Stomach (tissue), 4 donors: Measurements from ENCODE around the gene SECTM1.

ENCODE experiments used
- CTCF ChIP-seq, 7 experiments: fragments of 450-650 bp in 4 of 7; fragments of 200-600 bp in 3 of 7; sonication (generic) in 3 of 7; IDR thresholded peaks; one replicate each; pipeline ENCODE4 v1.5.1; 2016 to 2019; ENCODE audit warnings: antibody characterized with exemption in 7 of 7, control low read depth in 2 of 7, mild to moderate bottlenecking in 1 of 7
- EP300 ChIP-seq: sonication (generic); formaldehyde crosslinking; IDR thresholded peaks from one replicate; pipeline ENCODE4 v1.6.1; 2017; ENCODE audit warnings: antibody characterized with exemption
- POLR2AphosphoS5 ChIP-seq, 3 donors: sonication (generic); formaldehyde crosslinking; IDR thresholded peaks; one replicate each; pipeline ENCODE4 v1.6.1; 2016; ENCODE audit warnings: antibody characterized with exemption in 3 of 3

DNA sequence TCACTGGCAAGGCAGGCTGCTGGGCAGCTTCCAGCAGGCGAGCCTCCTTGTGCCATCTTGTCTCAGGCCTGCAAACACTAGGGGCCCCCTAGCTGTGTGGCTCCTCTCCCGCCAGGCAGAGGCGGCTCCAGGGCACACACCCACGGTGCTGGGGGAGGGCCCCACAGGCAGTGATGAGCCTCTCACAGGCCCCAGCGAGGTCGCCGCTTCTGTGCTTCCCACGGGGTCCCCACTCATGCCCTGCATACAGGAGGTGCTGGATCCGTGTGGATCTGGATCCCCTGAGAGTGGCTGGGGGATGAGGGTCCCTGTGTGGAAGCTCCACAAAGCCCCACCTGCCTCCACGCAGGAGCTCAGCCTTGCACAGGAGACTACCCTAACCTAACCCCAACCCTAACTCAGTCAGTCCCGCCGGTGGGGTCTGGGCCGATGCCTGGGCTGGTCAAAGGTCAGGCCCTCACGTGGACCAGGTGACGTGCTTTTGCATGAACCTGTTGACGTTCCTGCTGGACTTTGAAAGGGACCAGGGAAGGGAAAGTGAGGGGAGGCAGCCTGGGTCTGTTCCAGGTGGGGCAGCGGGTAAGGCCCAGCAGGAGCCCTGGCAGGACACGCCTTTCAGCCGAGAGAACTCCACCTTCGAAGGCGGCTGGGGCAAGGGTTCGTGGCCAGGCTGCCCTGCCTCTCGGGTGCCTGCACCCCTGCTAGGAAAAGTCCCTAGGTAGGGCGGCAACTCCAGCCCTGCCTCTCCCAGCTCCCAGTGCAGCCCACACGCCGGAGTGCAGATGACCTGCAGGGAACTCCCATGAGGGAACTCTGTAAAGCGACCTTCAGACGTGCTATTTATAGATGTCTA, 5.2 kb downstream of the SECTM1 start:
- no peak for TF ChIP-seq CTCF (IDR thresholded peaks at IDR 0.05)
- no peak for TF ChIP-seq POLR2AphosphoS5 (IDR thresholded peaks at IDR 0.05)
- no peak for TF ChIP-seq EP300
